NAMALWA (cell line): ENCODE results near the gene PHC1.

Source experiments
- DNase-seq: peaks from one replicate; pipeline ENCODE4 v3.0.0-alpha.2; 2015; ENCODE audit warnings: low spot score

Gene PHC1

DNA sequence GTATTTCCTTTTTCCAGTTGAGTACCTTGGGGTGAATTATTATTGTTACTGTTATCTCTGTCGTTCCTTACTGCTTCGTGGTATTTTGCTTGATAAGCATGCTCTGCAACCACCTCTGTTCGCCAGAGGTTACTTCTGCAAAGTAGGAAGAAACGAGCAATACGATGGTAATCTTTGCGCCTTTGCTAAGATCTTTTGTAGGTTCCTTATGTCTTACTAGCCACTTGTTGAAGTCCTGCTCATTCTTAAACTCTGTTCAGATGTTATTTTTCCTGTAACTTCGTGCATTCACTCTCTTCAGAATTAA is 35.9 kb downstream of the PHC1 start:
- no peak for DNase-seq

DNA sequence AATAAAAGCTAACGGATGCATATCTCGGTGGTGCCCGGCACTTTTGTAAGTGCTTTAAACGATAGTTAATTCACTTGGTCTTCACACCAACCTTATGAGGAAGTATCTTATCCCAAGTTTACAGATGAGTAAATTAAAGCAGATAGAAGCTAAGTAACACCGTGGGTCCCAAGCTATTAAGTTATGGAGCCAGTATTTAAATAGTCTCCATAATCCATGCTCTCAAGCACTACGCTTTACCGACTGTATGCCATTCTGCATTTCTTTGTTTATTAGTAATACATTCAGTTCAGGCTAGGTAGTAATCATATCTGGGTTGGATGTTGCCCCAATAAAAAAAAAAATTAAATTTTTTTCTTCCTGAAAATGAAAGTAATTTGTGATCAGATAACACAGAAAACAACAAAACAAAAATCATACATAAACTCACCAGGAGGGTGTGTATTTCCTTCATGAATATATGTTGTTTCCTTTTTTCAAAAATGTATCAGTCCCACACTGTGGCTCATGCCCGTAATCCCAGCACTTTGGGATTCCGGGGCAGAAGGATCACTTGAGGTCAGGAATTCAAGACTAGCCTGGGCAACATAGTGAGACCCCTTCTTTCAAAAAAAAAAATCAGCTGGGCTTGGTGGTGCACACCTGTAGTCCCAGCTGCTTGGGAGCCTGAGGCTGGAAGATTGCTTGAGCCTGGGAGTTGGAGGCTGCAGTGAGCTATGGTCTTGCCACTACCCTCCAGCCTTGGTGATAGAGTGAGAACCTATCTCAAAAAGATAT is 36.6 kb downstream of the PHC1 start:
- DNase-seq, result no peak

DNA sequence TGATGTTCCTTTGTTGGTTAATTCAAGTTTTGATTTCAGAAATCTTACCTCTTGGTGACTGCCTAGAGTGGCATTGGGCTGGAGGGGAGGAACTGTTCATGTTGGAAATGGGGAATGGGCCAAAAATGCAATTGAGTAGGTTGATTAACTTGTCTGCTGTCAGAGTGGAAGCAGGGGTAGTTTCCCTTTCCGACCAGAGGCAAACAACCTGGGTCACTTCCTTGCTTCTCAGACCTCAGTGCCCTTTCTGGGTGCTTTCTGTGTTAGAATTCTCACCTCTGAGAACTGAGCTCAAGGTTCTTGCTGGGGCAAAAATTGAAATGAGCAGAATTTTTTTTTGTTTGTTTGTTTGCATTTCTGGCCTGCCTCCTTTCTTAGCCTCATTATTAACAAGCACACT is 37.4 kb downstream of the PHC1 start:
- DNase-seq, result no peak

DNA sequence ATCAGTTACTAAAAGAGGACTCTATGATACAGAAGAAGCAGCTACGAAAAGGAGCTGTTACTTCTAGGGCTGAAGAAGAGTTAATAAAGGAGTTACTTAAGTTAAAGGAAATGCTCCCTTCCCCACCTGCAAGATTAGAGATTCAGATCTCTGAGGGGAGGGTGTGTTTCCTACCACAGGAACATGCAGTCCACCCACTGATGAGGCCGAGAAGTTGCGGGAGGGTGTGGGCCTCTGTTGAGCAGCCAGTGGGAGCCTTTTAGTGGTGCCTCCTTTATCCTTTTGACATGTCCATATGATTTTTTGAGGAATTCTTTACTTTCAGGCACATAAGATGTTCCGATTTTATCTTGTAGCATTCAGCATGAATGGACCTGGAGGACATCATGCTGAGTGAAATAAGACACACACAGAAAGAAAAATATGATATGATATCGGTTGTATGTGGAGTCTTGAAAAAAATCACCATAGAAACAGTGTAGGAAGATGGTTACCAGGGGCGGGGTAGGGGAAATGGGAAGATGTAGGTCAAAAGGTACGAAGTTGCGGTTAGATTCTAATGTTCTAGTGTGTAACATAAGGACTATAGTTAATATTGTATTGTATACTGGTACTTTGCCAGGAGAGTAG is 39.6 kb downstream of the PHC1 start:
- DNase-seq, result no peak

DNA sequence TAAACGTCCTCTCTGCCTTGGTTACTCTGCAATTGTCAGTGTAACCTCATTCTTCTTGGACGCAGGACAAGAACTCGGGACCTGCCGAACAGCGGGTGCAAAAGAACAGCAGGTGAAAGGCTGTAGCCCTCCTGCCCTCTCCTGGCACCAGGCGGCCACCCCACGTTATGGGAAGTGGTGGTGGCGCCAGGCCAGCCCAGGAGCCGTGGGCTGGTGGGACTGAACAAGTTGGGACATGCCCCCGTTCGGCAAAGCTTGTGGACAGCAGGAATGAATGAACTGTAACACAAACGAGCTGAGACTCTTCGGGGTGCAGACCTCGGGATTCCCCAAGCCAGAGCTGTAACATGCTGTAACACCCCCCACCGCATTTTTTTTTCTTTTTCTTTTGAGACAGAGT is 41.8 kb downstream of the PHC1 start:
- no peak for DNase-seq

DNA sequence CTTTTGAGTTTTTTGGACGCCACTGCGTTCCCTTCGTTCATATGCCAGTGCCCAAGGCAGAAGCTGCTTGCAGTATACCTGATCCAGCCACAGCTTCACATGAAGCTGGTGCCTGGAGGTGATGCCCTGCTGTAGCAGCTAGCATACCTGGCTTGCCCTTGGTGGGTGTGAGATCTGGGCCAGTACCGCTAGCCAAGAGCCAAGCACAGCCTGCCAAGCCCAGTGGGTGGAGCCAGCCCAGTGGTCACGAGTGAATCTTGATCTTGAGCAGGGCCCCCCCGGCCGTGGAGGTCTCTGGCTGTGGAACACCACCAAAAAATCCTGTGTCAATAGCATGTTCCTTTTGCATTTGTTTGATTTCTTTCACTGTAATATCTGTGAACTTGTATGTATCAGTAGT is 42.5 kb downstream of the PHC1 start:
- DNase-seq, result no peak

DNA sequence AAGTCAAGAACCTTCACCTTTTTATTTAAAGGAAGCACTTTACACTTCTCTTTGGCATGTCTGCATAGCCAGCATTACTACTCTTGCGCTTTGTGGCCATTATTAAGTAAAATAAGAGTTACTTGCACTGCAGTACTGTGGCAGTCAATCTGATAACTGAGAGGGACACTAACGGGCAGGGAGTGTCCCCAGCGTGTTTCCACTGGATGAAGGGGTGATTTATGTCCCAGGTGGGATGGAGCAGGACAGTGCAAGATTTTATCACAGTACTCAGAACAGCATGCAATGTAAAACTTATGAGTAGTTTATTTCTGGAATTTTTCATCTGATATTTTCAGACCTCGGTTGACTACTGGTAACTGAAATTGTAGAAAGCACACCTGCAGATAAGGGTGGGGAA is 43.3 kb downstream of the PHC1 start:
- DNase-seq, result no peak

DNA sequence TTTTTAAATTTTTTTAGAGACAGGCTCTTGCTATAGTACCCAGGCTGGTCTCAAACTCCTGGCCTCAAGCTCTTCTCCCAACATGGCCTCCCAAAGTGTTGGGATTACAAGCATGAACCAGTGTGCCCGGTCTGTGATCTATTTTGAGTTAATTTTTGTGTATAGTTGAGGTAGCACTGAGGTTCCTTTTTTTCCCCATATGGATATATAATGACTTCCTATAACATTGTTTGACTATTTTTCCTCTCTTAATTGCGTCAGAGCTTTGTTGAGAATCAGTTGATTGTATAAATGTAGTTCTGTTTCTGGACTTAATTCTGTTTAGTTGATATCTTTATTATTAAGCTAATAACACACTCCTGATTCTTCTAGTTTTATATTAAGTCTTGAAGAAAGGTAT is 43.8 kb downstream of the PHC1 start:
- DNase-seq, result no peak

DNA sequence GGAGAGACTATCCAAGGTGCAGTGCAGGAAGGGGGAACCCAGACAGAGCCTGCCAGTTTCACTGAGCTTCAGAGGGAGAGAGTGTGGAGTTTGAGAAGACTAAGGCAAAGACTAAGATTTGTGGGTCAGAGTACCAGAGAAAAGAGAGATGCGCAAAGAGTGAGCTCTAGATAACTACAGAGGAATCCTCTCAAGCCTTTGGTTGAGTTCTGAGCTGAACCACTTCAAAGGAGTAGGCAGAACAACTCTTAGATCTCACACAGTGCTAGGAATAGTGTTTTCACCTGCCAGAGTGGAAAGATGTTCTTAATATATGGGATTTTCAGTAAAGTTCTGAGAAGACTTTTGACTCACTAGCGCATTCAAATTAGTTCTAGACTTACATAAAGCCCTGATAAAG is 45.9 kb downstream of the PHC1 start:
- DNase-seq, result no peak

DNA sequence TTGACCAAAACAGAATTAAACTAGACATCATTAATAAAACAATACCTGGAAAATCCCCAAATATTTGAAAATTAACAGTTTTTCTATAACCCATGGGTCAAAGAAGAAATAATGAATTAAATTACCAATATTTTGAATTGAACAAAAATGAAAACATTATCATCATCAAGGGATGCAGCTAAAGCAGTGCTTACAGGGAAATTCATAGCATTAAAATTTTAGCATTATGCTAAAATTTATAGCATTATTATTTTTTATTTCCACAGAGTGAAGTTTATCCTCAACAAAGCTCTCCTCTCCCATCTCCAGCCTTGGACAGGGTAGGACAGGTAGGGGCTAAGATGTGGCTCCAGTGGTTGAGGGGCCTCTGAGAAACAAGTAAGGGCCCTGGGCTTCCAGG is 54.5 kb downstream of the PHC1 start:
- no peak for DNase-seq

DNA sequence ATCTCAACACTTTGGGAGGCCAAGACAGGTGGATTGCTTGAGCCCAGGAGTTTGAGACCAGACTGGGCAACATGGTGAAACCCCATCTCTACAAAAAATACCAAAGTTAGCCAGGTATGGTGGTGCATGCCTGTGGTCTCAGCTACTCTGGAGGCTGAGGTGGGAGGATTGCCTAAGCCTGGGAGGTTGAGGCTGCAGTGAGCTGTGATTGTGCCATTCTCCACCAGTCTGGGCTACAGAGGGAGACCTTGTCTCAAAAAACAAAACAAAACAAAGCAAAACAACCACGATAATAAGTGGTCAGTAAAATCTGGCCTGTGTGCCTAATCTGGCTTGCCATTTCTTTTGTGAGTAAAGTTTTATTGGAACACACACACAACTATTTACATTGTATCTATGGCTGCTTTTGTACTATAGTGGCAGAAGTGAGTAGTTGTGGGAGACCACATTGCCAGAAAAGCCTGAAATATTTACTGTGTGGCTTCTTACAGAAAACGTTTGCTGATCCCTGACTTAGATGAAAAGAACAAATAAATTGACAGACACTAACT is 55.6 kb downstream of the PHC1 start:
- DNase-seq, result no peak

DNA sequence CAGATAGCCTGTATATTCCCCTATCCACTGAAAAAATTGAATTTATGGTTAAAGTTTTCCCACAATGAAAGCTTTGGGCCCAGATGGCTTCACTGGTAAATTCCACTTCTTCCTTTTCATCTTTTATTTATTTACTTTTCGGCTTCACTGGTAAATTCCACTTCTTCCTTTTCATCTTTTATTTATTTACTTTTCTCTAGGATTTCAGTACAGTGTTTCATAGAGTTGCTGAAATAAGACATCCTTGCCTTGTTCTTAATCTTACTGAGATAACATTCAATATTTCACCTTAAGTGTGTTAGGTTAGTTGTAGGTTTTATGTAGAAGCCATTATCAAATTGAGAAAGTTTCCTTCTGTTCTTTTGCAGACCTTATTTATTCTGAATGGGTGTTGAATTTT is 56.1 kb downstream of the PHC1 start:
- no peak for DNase-seq

DNA sequence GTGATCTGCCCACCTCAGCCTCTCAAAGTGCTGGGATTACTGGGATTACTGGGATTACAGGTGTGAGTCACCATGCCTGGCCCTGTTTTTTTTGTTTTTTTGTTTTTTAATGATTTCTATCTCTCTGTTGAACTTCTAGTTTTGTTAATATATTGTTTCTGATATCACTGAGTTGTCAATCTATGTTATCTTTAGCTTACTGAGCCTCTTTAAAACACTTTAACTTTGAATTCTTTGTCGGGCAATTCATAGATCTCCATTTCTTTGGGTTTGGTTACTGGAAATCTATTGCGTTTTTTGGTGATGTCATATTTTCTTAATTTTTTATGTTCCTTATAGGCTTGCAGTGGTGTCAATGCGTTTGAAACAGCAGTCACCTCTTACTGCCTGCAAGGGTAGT is 65.8 kb downstream of the PHC1 start:
- DNase-seq, result no peak

DNA sequence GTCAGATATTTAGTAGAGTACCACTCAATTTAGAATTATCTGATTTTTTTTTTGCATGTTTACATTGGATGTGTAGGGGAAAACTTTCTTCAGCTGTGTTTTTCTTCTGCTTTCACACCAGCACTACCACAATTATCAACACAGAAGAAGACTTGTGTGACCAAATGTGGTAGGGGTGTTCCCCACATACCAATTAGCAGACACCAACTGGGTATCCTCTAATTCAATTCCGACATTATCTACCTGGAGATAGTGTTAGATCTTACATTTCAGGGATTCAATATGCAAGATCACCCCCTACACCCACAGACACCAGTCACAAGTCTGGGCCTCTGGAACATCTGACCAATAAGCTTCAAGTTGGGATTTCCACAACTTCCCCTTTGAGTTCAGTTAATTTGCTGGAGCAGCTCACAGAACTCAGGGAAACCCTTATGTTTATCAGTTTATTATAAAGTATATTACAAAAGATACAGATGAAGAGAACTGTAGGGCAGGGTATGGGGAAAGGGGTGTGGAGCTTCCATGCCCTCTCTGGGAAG is 71.0 kb downstream of the PHC1 start:
- DNase-seq, result no peak

DNA sequence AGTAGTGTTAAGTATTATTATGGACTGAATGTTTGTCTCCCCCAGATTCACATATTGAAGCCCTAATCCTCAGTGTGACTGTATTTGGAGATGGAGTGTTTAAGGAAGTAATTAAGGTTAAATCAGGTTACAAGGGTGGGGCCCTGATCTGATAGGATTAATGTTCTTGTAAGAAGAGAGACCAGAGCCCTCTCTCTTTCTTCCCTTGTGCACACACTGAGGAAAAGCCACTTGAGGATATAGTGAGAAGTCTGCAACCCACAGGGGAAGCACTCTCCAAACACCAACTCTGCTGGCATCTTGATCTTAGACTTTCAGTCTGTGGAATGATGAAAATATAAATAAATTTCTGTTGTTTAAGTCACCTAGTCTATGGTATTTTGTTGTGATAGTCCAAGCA is 72.9 kb downstream of the PHC1 start:
- no peak for DNase-seq

DNA sequence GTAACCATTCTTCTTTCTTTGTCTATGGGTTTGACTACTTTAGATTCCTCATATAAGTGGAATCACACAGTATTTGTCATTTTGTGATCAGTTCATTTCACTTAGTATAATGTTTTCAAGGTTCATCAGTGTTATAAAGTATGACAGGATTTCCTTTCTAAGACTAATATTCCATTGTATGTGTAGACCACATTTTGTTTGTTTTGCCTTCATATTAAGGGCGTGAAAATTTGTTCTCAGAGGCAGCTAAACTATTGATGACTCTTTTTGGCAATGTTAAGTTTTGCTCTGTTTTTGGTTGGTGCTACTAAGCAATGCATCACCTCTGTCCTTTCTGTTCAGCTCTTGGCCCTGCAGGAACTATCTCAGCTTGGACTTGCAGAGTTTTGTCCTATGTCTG is 73.4 kb downstream of the PHC1 start:
- DNase-seq, result no peak

DNA sequence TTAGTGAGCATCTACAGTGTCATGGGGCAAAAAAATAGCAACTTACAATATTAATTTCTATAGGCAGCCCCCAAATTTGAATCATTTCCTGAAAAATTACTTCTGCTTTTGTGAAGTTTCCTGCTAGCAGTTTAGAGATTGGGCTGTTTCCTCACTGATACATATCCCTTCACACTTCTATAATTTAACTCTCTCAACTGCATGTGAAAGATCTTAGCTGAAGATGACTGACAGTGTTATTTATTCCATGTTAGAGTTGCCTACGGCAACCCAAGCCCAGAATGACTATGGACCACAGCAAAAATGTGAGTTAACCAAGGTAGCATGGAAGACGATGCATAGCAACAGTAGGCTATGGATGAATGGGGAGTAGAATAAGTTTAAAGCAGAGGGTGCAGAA is 75.1 kb downstream of the PHC1 start, which contains the start of gene KLRG1:
Gene KLRG1, plus strand, starts transcription at position 134 of the 400 bp plus-strand sequence. Its CDS starts 90 bp downstream, at position 224.
- no peak for DNase-seq
